PC-3 (cell line): ENCODE data around the gene SPATA19.

Experiments
- EZH2 ChIP-seq: fragments of 300-600 bp; sonication (generic); IDR thresholded peaks from one replicate; pipeline ENCODE4 v1.6.1; 2017; ENCODE audit warnings: antibody characterized with exemption, mild to moderate bottlenecking, low read length; ENCODE audit not compliant: unreplicated experiment
- TF ChIP-seq, protein P1 (sequence below): fragments of 300-600 bp; sonication (generic); conservative IDR thresholded peaks from 2 replicates; pipeline ENCODE4 v1.5.1; 2017; ENCODE audit warnings: antibody characterized with exemption, low read depth, mild to moderate bottlenecking, low read length

DNA sequence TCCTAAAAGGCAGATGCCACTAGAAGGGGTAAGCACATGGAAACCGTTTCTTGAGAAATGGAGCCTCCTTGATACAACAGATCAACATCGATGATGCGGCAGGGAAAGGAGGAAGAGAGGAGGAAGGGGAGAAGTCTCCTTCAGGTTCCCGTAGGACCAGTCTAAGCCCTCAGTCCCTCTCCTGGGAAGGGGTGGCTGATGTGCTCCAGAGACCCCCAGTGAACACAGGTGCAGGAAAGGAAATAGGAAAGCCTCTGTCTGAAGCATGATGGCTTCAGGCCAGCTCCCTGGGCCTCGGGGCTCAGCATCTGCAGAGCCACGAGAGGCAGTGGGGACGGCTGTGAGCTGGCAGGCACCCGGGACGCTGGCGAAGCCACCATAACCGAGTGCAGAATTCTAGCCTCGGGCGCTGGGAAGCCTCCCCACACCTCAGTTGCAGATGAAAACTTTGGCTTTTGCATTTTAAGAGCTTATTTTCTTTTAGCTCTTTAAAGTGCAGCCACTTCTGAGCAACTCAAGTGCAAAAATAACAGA, 1.8 kb downstream of the SPATA19 start:
- TF ChIP-seq, protein P1, sequence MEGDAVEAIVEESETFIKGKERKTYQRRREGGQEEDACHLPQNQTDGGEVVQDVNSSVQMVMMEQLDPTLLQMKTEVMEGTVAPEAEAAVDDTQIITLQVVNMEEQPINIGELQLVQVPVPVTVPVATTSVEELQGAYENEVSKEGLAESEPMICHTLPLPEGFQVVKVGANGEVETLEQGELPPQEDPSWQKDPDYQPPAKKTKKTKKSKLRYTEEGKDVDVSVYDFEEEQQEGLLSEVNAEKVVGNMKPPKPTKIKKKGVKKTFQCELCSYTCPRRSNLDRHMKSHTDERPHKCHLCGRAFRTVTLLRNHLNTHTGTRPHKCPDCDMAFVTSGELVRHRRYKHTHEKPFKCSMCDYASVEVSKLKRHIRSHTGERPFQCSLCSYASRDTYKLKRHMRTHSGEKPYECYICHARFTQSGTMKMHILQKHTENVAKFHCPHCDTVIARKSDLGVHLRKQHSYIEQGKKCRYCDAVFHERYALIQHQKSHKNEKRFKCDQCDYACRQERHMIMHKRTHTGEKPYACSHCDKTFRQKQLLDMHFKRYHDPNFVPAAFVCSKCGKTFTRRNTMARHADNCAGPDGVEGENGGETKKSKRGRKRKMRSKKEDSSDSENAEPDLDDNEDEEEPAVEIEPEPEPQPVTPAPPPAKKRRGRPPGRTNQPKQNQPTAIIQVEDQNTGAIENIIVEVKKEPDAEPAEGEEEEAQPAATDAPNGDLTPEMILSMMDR = no peak
- no peak for TF ChIP-seq EZH2
